Astrocyte (in vitro differentiated cells and primary cell): ENCODE results near the gene APBA2.

Source experiments
- EZH2 ChIP-seq: IDR thresholded peaks from 2 replicates; pipeline ENCODE4 v1.6.1; 2012; ENCODE audit warnings: mild to moderate bottlenecking, low read length, inconsistent platforms; ENCODE audit not compliant: insufficient read depth
- TF ChIP-seq, protein P1 (sequence below): IDR thresholded peaks from 2 replicates; pipeline ENCODE4 v1.5.1; 2011; ENCODE audit warnings: low read depth, mild to moderate bottlenecking, inconsistent platforms, low read length, moderate library complexity; ENCODE audit not compliant: insufficient read depth

DNA sequence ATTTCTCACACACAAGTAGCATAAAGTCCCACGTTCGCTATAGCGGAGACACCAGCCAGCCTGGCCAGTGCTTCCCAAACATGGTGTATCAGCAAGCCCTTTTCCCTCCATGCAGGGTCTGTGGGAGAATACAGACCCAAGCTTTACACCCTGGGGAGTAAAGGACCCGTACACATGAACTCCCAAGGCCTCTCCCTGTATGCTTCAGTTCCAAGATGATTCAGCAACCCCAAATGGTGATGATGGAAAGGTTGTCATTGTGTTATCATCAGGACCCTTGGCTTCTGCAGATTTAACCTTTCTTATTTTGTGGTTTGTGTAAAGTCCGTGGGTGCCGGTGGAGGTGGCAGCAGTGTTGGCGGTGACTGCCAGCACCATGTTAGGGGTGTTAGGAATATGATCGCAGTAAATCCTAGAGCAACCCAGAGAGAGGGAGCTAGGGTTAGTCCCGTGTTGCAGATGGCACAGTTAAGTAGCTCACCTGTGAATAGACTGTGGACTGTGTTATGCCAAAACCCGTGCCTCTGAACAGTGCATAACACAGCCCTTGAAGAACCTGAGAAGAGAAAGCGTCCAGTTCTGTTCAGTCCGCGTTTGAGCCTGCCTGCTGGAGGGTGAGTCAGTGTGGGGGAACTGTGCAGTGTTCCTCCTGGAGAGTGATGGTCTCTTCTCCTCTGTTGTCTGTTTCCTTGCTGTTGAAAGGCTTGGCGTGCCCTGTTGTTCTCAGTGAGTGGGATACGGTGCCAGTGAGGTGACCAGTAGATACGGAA is 174.3 kb downstream of the APBA2 start:
- TF ChIP-seq, protein P1, sequence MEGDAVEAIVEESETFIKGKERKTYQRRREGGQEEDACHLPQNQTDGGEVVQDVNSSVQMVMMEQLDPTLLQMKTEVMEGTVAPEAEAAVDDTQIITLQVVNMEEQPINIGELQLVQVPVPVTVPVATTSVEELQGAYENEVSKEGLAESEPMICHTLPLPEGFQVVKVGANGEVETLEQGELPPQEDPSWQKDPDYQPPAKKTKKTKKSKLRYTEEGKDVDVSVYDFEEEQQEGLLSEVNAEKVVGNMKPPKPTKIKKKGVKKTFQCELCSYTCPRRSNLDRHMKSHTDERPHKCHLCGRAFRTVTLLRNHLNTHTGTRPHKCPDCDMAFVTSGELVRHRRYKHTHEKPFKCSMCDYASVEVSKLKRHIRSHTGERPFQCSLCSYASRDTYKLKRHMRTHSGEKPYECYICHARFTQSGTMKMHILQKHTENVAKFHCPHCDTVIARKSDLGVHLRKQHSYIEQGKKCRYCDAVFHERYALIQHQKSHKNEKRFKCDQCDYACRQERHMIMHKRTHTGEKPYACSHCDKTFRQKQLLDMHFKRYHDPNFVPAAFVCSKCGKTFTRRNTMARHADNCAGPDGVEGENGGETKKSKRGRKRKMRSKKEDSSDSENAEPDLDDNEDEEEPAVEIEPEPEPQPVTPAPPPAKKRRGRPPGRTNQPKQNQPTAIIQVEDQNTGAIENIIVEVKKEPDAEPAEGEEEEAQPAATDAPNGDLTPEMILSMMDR, result no peak
- TF ChIP-seq EZH2, result no peak
